Hypothalamus (tissue), 51 donors: ENCODE data around the gene ACR.
"Not testable (repeated sequence)": the region's sequence is repeated elsewhere in the genome, so short reads cannot be mapped to it uniquely, and the experiment has no call there.

Experiments
- DNase-seq, 51 donors: peaks; one replicate each; lab custom pipeline; 2025; lab: John Stamatoyannopoulos, UW

ACR gene

DNA sequence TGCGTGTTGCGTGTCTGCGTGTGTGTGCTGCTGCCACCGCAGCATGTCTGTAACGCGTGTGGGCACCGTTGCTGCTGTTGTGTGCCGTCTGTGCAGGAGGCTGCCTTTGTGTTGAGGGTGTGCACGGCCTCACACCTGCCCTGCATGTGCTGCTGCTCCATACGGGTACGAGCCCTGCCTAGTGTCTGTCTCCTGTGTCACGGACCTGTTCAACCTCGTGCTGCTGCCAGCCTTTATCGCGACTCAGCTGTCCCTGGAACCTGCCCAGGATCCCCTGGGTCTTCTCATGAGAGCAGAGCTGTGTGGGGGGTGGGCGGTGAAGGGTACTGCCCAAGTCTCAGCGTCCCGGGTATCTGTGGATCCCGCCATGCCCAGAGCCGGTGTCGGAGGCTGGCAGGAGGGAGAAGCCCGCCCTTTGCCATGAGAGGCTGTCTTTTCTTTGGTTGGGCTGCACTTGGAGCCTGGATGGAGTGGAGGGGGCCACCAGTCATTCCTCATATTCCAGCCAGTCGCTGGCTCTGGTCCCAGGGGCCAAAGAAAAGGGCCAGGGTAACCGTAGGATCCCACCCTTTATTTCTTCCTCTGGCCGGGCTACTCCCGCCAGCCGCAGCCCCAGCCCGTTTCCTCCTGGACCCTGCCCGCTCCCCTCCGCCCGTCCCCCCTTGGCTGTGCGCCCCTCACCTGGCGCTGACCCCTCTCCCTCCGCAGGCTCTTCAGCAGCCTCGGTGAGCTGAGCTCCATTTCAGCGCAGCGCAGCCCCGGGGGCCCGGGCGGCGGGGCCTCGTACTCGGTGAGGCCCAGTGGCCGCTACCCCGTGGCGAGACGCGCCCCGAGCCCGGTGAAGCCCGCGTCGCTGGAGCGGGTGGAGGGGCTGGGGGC, 7.8 kb upstream of the ACR start:
- DNase-seq: no peak

GRCh38 chr22:50730941-50731661, 6.9 kb upstream of the ACR start:
- DNase-seq: no peak

- peak in 17 of 51 donors; percentile 13 to 62 (median 34) for DNase-seq
Observed at GRCh38 chr22:50731811-50732624, 6.0 kb upstream of the ACR start.

- no peak for DNase-seq
Observed at GRCh38 chr22:50732681-50733080, 5.3 kb upstream of the ACR start.

DNA sequence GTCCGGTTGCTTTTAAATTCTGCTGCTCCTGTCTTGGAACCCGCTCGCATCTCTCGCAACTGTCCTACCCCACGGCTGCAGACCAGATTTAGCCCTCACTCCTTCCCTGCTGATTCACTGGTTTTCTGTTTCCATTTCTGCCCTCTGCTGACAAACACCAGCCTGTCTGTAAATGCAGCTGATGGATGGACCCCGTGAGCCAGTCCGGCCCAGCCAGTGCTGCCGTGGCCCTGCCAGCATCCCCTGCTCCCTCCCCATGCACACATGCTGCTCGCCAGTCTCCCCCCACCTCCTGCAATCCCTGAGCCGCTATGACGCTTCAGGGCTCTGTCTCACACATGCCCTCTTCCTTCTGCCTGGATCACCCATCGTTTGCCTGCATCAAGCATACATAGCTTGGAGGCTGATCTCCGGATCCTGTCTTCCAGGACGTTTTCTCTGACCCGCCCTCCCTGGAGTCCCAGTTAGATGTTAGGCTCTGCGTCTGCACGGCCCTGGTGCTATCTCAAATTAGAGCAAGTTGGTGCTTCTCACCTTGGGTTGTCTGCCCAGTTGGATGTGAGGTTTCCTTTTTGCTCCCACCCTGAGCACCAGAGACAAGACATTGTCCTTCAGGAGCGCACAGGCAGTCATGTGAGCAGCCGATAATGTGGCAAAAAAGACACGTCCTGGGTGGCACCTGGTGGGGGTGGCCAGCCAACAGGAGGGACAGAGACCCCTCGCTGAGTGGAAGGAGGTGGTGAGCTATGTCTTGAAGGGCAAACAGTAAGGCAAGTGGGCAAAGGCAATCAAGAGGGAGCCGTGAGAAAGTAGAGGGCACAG, 4.3 kb upstream of the ACR start:
- DNase-seq: peak in 41 of 51 donors; percentile 16 to 81 (median 51)

- no peak for DNase-seq
Observed at GRCh38 chr22:50734343-50734771, 3.6 kb upstream of the ACR start.

- DNase-seq: no peak
Observed at GRCh38 chr22:50734986-50735738, 2.8 kb upstream of the ACR start.

- DNase-seq: no peak
Observed at GRCh38 chr22:50735739-50736030, 2.3 kb upstream of the ACR start.

- DNase-seq: no peak
Observed at GRCh38 chr22:50738649-50739227, 734 bp downstream of the ACR start.

DNA sequence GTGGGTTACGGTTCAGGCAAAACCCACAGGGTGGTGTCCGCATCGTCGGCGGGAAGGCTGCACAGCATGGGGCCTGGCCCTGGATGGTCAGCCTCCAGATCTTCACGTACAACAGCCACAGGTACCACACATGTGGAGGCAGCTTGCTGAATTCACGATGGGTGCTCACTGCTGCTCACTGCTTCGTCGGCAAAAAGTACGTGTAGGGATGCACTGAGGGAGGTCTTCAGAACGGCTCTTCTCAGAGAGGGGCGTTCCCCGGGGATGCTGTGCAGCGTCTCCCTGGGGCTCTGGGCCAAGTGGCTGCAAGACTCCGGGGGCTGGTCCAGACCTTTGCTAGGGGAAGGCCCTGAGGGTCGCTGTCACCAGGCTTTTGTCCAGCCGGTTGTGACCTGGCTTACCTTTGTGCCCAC, 1.3 kb downstream of the ACR start:
- no peak for DNase-seq

DNA sequence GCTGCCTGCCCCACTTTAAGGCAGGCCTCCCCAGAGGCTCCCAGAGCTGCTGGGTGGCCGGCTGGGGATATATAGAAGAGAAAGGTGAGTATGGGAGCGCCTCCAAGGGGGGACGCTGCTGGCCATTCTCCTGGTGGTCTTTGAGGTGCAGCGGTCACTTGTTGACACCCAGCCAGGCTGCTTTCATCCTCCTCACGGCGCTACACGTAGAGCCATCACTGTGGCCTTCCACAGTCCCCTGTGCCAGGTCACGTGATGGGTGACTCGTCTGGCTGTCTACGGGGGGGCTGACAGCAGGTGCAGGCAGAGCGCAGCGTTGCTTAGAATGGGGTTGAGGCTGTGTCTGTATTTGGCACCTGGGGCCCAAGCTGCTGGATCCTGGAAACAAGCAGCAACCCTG, 1.9 kb downstream of the ACR start:
- no peak for DNase-seq

GRCh38 chr22:50740714-50741113, 2.7 kb downstream of the ACR start:
- DNase-seq: not testable (repeated sequence)

- not testable (repeated sequence) for DNase-seq
Observed at GRCh38 chr22:50744424-50744823, 6.4 kb downstream of the ACR start.

- DNase-seq: not testable (repeated sequence)
Observed at GRCh38 chr22:50747521-50747920, 9.5 kb downstream of the ACR start.

DNA sequence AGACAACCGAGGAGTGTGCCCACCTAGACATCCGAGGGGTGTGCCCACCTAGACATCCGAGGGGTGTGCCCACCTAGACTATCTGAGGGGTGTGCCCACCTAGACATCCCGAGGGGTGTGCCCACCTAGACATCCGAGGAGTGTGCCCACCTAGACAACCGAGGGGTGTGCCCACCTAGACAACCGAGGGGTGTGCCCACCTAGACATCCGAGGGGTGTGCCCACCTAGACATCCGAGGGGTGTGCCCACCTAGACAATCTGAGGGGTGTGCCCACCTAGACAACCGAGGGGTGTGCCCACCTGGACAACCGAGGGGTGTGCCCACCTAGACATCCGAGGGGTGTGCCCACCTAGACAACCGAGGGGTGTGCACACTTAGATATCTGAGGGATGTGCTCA, 10.6 kb downstream of the ACR start:
- DNase-seq: not testable (repeated sequence)

GRCh38 chr22:50749302-50750074, 11.5 kb downstream of the ACR start:
- DNase-seq: not testable (repeated sequence)

DNA sequence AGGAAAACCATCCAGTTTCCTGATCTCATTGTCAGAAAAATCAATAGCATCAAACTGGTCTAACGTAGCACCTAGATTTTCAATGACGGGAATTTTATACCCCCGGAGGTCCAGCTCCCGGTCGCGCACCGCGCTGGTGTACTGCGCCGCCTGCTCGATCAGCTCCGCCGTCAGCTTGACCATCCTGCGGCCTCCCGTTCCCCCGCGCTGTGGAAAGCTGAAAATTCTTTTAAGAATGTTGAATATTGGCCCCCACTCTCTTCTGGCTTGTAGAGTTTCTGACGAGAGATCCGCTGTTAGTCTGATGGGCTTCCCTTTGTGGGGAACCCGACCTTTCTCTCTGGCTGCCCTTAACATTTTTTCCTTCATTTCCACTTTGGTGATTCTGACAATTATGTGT, 17.2 kb downstream of the ACR start:
- not testable (repeated sequence) for DNase-seq

GRCh38 chr22:50756406-50756805, 18.4 kb downstream of the ACR start:
- not testable (repeated sequence) for DNase-seq
